Measurements from ENCODE around the gene IQCK. TPM values are rescaled to one million over a fixed set of nuclear protein-coding genes. Genes with fewer than 3 reads are reported as not detected.
"Not testable (repeated sequence)": the region's sequence is repeated elsewhere in the genome, so short reads cannot be mapped to it uniquely, and the experiment has no call there.

Gene IQCK
- total and polyA plus RNA-seq, 2 donors, result 8.2 to 16.0 TPM

- H3K36me3 ChIP-seq (ENCODE audit: insufficient read depth); H3K4me1 ChIP-seq (ENCODE audit: insufficient read depth); H3K27ac ChIP-seq (ENCODE audit: low read depth); DNase-seq (ENCODE audit: extremely low spot score): not testable (repeated sequence)
- H3K4me3 ChIP-seq (ENCODE audit: low read depth, low read length), result peak overlapping the region; percentile 86
- WGBS, result 31% methylated on average over 11 of the region's 11 CpGs
Observed at GRCh38 chr16:19716728-19717127, 1.3 kb upstream of the IQCK start.

- Histone ChIP-seq H3K4me3 (ENCODE audit: low read depth, low read length) (peak overlapping the region; percentile 86), H3K4me1 (ENCODE audit: insufficient read depth) (no peaks in the 10 kb centered on the region), H3K27ac (ENCODE audit: low read depth) (no peak overlapping the region), H3K36me3 (ENCODE audit: insufficient read depth) (no peaks in the 10 kb centered on the region)
- no peak for DNase-seq (ENCODE audit: extremely low spot score)
- under 1% methylated on average over 10 of the region's 10 CpGs for WGBS
Observed at GRCh38 chr16:19717314-19717713, 757 bp upstream of the IQCK start.

- no peak for DNase-seq (ENCODE audit: extremely low spot score)
- under 1% methylated on average over 21 of the region's 21 CpGs for WGBS
- H3K27ac ChIP-seq (ENCODE audit: low read depth), result no peak overlapping the region
Observed at GRCh38 chr16:19718624-19718965, 524 bp downstream of the IQCK start.

GRCh38 chr16:19722269-19722952 is 4.3 kb downstream of the IQCK start:
- Histone ChIP-seq H3K4me3 (ENCODE audit: low read depth, low read length) (no peak overlapping the region), H3K27ac (ENCODE audit: low read depth) (no peak overlapping the region), H3K36me3 (ENCODE audit: insufficient read depth) (no peaks in the 10 kb centered on the region), H3K4me1 (ENCODE audit: insufficient read depth) (no peaks in the 10 kb centered on the region)
- WGBS, result 84% methylated on average over 11 of the region's 11 CpGs
- no peak for DNase-seq (ENCODE audit: extremely low spot score)

More at GRCh38 chr16:19718624-19718965, 524 bp downstream of the IQCK start:
- Histone ChIP-seq H3K4me1 (ENCODE audit: insufficient read depth) (no peaks in the 10 kb centered on the region), H3K36me3 (ENCODE audit: insufficient read depth) (no peaks in the 10 kb centered on the region), H3K4me3 (ENCODE audit: low read depth, low read length) (peak overlapping the region; percentile 86)

- Histone ChIP-seq H3K36me3 (ENCODE audit: insufficient read depth) (no peaks in the 10 kb centered on the region), H3K4me1 (ENCODE audit: insufficient read depth) (no peaks in the 10 kb centered on the region), H3K4me3 (ENCODE audit: low read depth, low read length) (no peak overlapping the region), H3K27ac (ENCODE audit: low read depth) (no peak overlapping the region)
- WGBS, result 72% methylated on average over 7 of the region's 7 CpGs
- no peak for DNase-seq (ENCODE audit: extremely low spot score)
Observed at GRCh38 chr16:19722981-19723380, 4.9 kb downstream of the IQCK start.

- 90% methylated on average over 3 of the region's 3 CpGs for WGBS
- DNase-seq (ENCODE audit: extremely low spot score), result no peak
- Histone ChIP-seq H3K4me1 (ENCODE audit: insufficient read depth) (no peaks in the 10 kb centered on the region), H3K4me3 (ENCODE audit: low read depth, low read length) (no peak overlapping the region), H3K36me3 (ENCODE audit: insufficient read depth) (no peaks in the 10 kb centered on the region), H3K27ac (ENCODE audit: low read depth) (no peak overlapping the region)
Observed at GRCh38 chr16:19728636-19728965, 10.5 kb downstream of the IQCK start.

GRCh38 chr16:19733551-19733950 is 15.5 kb downstream of the IQCK start:
- H3K36me3 ChIP-seq (ENCODE audit: insufficient read depth), result no peaks in the 10 kb centered on the region
- H3K4me3 ChIP-seq (ENCODE audit: low read depth, low read length), result no peak overlapping the region
- DNase-seq (ENCODE audit: extremely low spot score), result no peak
- no peak overlapping the region for H3K27ac ChIP-seq (ENCODE audit: low read depth)
- no peaks in the 10 kb centered on the region for H3K4me1 ChIP-seq (ENCODE audit: insufficient read depth)
- WGBS, result 80% methylated on average over 6 of the region's 6 CpGs

GRCh38 chr16:19735074-19735867 is 17.2 kb downstream of the IQCK start:
- Histone ChIP-seq H3K36me3 (ENCODE audit: insufficient read depth) (no peaks in the 10 kb centered on the region), H3K4me1 (ENCODE audit: insufficient read depth) (no peaks in the 10 kb centered on the region), H3K4me3 (ENCODE audit: low read depth, low read length) (no peak overlapping the region), H3K27ac (ENCODE audit: low read depth) (peak overlapping the region; percentile 27)
- WGBS, result 60% methylated on average over 9 of the region's 9 CpGs
- DNase-seq (ENCODE audit: extremely low spot score), result no peak

- 85% methylated on average over 12 of the region's 12 CpGs for WGBS
- H3K4me3 ChIP-seq (ENCODE audit: low read depth, low read length), result no peak overlapping the region
Observed at GRCh38 chr16:19737306-19738038, 19.4 kb downstream of the IQCK start.

GRCh38 chr16:19741354-19741753 is 23.3 kb downstream of the IQCK start:
- no peaks in the 10 kb centered on the region for H3K36me3 ChIP-seq (ENCODE audit: insufficient read depth)
- H3K27ac ChIP-seq (ENCODE audit: low read depth), result no peak overlapping the region
- WGBS, result 95% methylated on average over 1 of the region's 1 CpG
- DNase-seq (ENCODE audit: extremely low spot score), result no peak
- no peaks in the 10 kb centered on the region for H3K4me1 ChIP-seq (ENCODE audit: insufficient read depth)
- no peak overlapping the region for H3K4me3 ChIP-seq (ENCODE audit: low read depth, low read length)

More at GRCh38 chr16:19737306-19738038, 19.4 kb downstream of the IQCK start:
- no peak for DNase-seq (ENCODE audit: extremely low spot score)
- Histone ChIP-seq H3K27ac (ENCODE audit: low read depth) (no peak overlapping the region), H3K4me1 (ENCODE audit: insufficient read depth) (no peaks in the 10 kb centered on the region), H3K36me3 (ENCODE audit: insufficient read depth) (no peaks in the 10 kb centered on the region)

- no peak overlapping the region for H3K4me3 ChIP-seq (ENCODE audit: low read depth, low read length)
- DNase-seq (ENCODE audit: extremely low spot score), result no peak
- no peaks in the 10 kb centered on the region for H3K4me1 ChIP-seq (ENCODE audit: insufficient read depth)
- H3K36me3 ChIP-seq (ENCODE audit: insufficient read depth), result no peaks in the 10 kb centered on the region
- H3K27ac ChIP-seq (ENCODE audit: low read depth), result no peak overlapping the region
Observed at GRCh38 chr16:19743816-19744159, 25.7 kb downstream of the IQCK start.

GRCh38 chr16:19744670-19745069 is 26.6 kb downstream of the IQCK start:
- 63% methylated on average over 3 of the region's 3 CpGs for WGBS
- Histone ChIP-seq H3K4me3 (ENCODE audit: low read depth, low read length) (no peak overlapping the region), H3K4me1 (ENCODE audit: insufficient read depth) (no peaks in the 10 kb centered on the region), H3K36me3 (ENCODE audit: insufficient read depth) (no peaks in the 10 kb centered on the region), H3K27ac (ENCODE audit: low read depth) (no peak overlapping the region)
- no peak for DNase-seq (ENCODE audit: extremely low spot score)

- no peak overlapping the region for H3K27ac ChIP-seq (ENCODE audit: low read depth)
- no peak for DNase-seq (ENCODE audit: extremely low spot score)
- no peaks in the 10 kb centered on the region for H3K4me1 ChIP-seq (ENCODE audit: insufficient read depth)
- no peak overlapping the region for H3K4me3 ChIP-seq (ENCODE audit: low read depth, low read length)
- 79% methylated on average over 9 of the region's 9 CpGs for WGBS
- no peaks in the 10 kb centered on the region for H3K36me3 ChIP-seq (ENCODE audit: insufficient read depth)
Observed at GRCh38 chr16:19745286-19746010, 27.4 kb downstream of the IQCK start.

All from urinary bladder (tissue), 4 donors.